Stomach smooth muscle (tissue), 2 donors: ENCODE data around the gene KCNE1.
"Not testable (repeated sequence)": the region's sequence is repeated elsewhere in the genome, so short reads cannot be mapped to it uniquely, and the experiment has no call there.

ENCODE experiments used
- H3K27ac ChIP-seq: one replicate; pipeline ENCODE4 v1.7.0; 2013; ENCODE audit warnings: mild to moderate bottlenecking, low read length, inconsistent platforms
- H3K27me3 ChIP-seq, 2 donors: one replicate each; pipeline ENCODE4 v1.7.0; 2013; ENCODE audit warnings: low read length in 2 of 2; ENCODE audit not compliant: insufficient read depth in 2 of 2, control insufficient read depth in 1 of 2
- H3K36me3 ChIP-seq, 2 donors: one replicate each; pipeline ENCODE4 v1.7.0; 2013; ENCODE audit warnings: low read length in 2 of 2; ENCODE audit not compliant: control insufficient read depth in 2 of 2, insufficient read depth in 2 of 2
- H3K4me1 ChIP-seq: one replicate; pipeline ENCODE4 v1.7.0; 2013; ENCODE audit warnings: low read length; ENCODE audit not compliant: control insufficient read depth, insufficient read depth
- H3K4me3 ChIP-seq, 2 donors: one replicate each; pipeline ENCODE4 v1.7.0; 2013; ENCODE audit warnings: low read length in 2 of 2
- H3K9ac ChIP-seq, 2 donors: one replicate each; pipeline ENCODE4 v1.7.0; 2013; ENCODE audit warnings: low read length in 2 of 2, mild to moderate bottlenecking in 1 of 2
- H3K9me3 ChIP-seq, 2 donors: one replicate each; pipeline ENCODE4 v1.7.0; 2013; ENCODE audit warnings: low read length in 2 of 2; ENCODE audit not compliant: control insufficient read depth in 2 of 2
- donor health status: healthy.
- donor health status: Pancreatic carcinoma.

The KCNE1 gene

DNA sequence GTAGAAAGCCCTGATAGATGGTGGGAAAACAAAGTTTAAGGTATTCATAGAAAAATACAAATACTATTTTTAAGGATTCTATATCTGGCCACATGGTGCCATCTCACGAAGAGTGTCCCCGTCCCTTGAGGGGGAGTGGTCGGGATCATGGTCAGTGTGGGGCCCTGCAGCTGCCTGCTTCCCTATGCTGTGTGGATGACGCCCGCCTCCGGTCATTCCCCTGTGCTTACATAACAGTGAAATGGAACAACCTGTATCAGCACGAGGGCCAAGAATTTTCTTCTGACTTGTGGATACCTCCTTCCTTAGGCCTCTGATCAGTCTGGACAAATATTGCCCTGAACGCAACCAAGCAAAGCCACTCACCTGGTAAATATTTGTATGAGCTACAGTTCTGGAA lies 84.7 kb downstream of the KCNE1 start:
- H3K4me3 ChIP-seq, H3K27me3 ChIP-seq, H3K27ac ChIP-seq, H3K9me3 ChIP-seq, H3K4me1 ChIP-seq, H3K36me3 ChIP-seq, H3K9ac ChIP-seq: not testable (repeated sequence)

DNA sequence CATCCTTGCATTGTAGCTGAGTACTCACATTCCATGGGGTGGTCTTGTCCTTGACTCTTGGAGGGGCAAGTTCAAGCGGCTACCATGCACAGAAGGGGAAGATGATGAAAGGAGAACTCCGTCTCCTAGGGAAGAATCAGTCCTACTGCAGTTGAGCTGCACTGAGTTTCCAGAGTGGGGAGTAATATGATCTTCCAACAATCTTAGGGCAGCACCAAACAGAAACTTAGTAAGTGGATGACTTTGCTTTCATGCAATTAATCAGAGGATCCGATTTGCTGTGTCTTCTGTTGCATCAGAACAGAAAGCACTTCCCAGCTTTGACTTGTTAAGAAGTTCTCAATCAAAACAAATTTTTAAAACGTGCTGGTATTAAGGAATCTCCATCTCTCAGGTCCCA lies 88.2 kb downstream of the KCNE1 start, which contains the start of gene SMIM34:
SMIM34 (minus strand) TSS at position 147 of the 400 bp plus-strand sequence; CDS start at position 35, 112 bp downstream.
- H3K27me3 ChIP-seq, H3K9ac ChIP-seq, H3K4me3 ChIP-seq, H3K27ac ChIP-seq, H3K4me1 ChIP-seq, H3K9me3 ChIP-seq, H3K36me3 ChIP-seq: not testable (repeated sequence)

DNA sequence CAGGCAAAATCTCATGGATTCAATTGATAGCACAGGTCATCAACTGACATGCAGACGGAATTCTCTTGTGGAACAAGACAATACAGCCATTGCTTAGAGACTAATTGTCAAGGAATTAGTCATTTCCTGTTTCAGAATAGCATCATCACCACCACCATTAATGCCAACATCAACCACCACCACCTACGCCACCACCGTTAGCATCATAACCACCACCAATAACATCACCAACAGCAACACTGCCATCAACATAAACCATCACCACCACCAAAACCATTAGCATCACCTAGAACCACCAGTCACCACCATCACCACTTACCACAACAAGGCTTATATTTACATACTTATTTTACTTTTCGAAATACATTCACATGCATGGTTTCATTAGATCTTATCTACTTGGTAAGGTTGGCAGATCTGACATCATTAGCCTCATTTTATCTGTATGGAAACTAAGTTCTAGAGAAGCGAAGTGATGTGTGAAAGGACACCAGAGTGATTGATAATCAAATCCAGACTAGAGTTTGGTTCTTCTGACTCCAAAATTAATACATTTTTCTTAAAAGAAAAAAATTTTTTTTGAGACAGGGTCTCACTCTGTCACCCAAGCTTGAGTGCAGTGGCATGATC lies 94.4 kb downstream of the KCNE1 start:
- not testable (repeated sequence) for H3K9ac ChIP-seq, H3K27ac ChIP-seq, H3K36me3 ChIP-seq, H3K9me3 ChIP-seq, H3K4me3 ChIP-seq, H3K27me3 ChIP-seq, H3K4me1 ChIP-seq

DNA sequence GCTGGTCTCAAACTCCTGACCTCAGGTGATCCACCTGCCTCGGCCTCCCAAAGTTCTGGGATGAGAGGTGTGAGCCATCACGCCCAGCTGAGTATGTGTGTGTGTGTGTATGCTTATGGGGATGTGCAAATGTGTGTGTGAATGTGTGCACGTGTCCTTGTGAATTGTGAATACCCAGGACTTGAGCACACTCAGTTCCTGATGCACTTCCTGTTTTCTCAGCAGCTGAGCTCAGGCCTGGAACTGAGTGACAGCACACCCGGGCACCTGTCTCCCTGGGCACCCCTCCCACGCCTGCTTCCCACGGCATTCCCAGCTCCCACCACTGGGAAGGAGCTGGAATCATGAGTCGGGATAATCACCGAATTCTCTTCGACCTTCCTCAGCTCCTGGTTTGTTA lies 104.7 kb downstream of the KCNE1 start:
- not testable (repeated sequence) for H3K36me3 ChIP-seq, H3K27me3 ChIP-seq, H3K27ac ChIP-seq, H3K4me3 ChIP-seq, H3K9me3 ChIP-seq, H3K4me1 ChIP-seq, H3K9ac ChIP-seq

DNA sequence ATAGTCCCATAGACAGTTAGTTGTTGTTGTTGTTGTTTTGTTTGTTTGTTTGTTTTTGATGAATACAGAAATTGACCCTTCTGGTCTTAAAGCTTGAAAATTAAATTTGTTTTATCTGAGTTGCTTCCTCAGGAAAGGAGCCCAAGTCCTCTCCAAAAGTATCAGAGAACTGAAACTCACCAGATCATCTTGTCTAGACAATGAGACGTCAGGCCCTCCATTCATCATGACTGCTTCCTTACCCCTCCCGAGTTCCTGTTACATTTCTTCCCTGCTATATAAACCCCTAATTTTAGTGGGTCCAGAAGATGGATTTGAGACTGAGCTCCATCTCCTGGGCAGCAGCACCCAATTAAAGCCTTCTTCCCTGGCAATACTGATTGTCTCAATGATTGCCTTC lies 105.3 kb downstream of the KCNE1 start:
- not testable (repeated sequence) for H3K36me3 ChIP-seq

DNA sequence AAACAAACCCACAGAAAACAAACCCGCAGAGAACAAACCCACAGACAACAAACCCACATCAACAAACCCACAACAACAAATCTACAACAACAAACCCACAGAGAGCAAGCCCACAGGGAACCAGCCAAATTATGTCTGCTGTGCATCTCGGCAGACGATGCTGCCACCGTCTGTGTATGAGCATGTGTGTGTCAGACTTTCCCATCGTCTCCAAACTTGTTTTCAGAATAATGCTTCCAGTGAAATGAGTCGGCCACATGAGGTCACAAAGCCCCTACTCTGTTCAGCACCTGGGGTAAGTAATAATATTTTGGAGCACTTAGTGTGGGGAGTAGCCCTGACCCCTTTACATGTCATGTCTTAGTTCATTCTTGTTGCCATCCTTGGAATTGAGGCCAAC lies 105.9 kb downstream of the KCNE1 start:
- not testable (repeated sequence) for H3K27ac ChIP-seq, H3K36me3 ChIP-seq, H3K27me3 ChIP-seq, H3K9ac ChIP-seq, H3K9me3 ChIP-seq, H3K4me1 ChIP-seq, H3K4me3 ChIP-seq

More for the DNA sequence above, 105.3 kb downstream of the KCNE1 start:
- not testable (repeated sequence) for H3K27me3 ChIP-seq, H3K9me3 ChIP-seq, H3K9ac ChIP-seq, H3K4me3 ChIP-seq, H3K4me1 ChIP-seq, H3K27ac ChIP-seq

DNA sequence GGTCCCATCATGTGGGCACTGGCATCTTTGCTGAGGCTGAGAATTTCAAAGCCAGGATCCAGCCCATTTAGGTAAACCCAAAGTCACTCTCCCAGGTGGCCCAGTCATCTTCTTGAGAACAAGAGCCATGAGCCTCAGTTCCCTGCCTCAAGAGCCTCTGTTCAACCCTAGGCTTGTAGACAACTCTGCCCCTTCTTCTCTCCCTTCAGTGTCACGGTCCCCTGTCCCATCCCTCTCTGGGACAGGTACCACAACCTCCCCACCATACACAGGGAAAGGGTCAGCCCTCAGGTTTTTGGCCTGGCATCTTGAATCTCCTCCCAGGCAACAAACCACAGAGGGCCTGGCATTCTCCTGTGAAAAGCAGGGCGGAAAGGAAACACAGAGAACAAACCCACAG lies 106.3 kb downstream of the KCNE1 start:
- not testable (repeated sequence) for H3K27me3 ChIP-seq, H3K36me3 ChIP-seq, H3K27ac ChIP-seq, H3K9ac ChIP-seq, H3K9me3 ChIP-seq, H3K4me3 ChIP-seq, H3K4me1 ChIP-seq

DNA sequence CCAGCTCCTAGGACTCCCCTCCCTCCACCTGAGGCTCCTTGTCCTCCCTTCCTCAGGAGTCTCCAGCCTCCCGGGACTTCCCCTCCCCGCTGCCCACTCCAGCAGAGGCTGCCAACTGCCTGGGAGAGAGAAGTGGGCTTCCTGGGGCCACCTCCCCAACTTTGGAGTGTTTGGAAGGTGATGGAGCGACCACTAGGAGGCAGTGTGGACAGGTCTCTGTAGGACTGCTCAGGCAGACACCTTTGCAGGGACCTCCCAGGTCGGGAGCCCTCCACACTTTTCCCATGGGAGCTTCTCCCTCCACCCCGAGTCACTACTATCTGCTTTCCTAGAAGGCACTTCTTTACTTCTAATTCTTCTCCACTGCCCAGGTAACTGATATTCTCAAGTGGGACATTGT lies 107.3 kb downstream of the KCNE1 start:
- not testable (repeated sequence) for H3K9ac ChIP-seq, H3K4me1 ChIP-seq, H3K4me3 ChIP-seq, H3K9me3 ChIP-seq, H3K27ac ChIP-seq, H3K36me3 ChIP-seq, H3K27me3 ChIP-seq

DNA sequence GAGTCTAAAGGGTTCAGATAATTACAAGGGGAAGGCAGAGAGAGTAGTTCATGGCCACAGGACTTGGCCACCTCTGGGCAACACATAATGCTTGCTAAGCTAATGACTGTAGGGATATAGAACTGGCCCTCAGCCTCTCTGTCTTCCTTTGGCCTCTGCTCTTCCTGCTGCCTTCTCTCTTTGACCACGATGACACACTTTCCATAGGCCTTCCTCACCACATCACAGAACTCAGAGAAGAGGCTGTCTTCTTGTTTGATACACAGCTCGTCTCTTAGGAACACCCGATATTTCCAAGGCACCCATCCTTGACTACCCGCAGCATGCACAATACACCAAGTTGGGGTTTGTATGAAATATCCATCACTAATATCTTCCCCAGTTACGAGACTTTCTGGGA lies 111.5 kb downstream of the KCNE1 start:
- H3K27ac ChIP-seq, H3K4me1 ChIP-seq, H3K36me3 ChIP-seq, H3K27me3 ChIP-seq, H3K9ac ChIP-seq, H3K9me3 ChIP-seq, H3K4me3 ChIP-seq: not testable (repeated sequence)
